ENCODE data around the gene TMPRSS3.

Gene TMPRSS3

DNA sequence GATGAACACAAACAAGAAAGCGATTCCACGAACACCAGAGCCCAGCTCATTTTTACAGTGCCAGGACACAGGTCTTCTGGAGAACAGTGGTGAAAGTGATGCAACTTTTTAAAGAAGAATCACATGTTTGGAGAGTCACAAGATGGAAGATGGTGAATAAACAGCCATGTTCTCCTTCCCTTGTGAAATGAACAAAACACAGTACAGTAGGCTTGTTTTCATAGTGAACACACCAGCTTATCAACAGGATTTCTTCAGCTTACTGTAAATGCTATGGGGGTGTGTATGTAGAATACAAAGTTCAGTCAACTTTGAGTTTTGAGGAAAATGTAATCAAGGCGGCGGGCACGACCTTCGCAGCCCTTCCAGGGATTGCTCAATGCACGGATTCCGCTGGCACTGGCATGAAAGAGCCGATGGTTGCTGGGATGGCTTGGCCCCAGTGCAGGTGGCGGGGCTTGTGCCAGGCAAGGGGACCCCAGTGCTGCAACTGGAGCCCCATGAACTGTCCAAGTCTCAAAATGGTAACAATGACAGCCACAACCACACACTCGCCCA lies 9.7 kb downstream of the TMPRSS3 start:
- no peak overlapping the region for H3K4me3 ChIP-seq (ENCODE audit: low read depth, low read length)
- TF ChIP-seq, protein P1, sequence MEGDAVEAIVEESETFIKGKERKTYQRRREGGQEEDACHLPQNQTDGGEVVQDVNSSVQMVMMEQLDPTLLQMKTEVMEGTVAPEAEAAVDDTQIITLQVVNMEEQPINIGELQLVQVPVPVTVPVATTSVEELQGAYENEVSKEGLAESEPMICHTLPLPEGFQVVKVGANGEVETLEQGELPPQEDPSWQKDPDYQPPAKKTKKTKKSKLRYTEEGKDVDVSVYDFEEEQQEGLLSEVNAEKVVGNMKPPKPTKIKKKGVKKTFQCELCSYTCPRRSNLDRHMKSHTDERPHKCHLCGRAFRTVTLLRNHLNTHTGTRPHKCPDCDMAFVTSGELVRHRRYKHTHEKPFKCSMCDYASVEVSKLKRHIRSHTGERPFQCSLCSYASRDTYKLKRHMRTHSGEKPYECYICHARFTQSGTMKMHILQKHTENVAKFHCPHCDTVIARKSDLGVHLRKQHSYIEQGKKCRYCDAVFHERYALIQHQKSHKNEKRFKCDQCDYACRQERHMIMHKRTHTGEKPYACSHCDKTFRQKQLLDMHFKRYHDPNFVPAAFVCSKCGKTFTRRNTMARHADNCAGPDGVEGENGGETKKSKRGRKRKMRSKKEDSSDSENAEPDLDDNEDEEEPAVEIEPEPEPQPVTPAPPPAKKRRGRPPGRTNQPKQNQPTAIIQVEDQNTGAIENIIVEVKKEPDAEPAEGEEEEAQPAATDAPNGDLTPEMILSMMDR (IDR thresholded peaks at IDR 0.05; ENCODE audit: insufficient read depth, low read depth, low read length, missing control alignments), result no peak
- DNase-seq (ENCODE audit: low read depth), result no peak

DNA sequence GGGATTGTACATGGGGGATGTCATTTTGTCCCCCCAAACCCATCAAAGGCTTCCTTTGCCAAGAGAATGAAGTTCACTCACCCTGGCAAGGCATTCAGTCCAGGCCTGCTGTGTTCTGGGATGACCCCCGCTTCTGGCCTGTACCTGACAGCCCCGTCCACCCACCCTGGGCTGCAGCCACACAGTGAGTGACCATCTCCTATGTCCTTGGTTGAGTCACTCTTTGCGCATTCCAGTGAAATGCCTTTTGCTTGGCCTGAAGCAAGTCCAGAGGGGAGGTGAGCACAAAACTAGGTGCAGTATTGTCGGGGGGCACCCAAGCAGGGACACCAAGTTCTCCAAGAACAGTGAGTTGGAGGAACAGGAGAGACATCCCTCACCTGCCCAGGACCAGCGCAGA lies 10.2 kb downstream of the TMPRSS3 start:
- no peak for DNase-seq (ENCODE audit: low read depth)
- H3K4me3 ChIP-seq (ENCODE audit: low read depth, low read length), result no peak overlapping the region
- TF ChIP-seq, protein P1 (IDR thresholded peaks at IDR 0.05; ENCODE audit: insufficient read depth, low read depth, low read length, missing control alignments), result no peak

DNA sequence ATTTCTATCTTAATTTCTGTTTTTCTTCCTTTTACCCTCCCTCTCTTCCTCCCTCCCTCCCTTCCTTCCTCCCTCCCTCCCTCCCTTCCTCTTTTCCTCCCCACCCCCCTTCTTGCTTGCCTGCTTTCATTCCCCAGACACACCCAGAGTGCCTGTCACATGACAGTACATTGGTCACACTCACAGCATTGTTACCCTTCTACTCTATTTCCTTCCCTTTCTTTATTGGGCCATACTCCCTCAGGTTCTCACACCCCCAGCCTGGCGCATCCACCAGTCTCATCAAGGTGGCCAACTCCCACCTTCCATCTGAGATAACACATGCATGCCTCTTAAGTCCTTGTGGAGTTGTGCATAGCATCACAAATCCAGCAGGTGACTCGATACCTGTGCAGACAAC lies 10.9 kb downstream of the TMPRSS3 start:
- TF ChIP-seq, protein P1 (IDR thresholded peaks at IDR 0.05; ENCODE audit: insufficient read depth, low read depth, low read length, missing control alignments), result no peak
- DNase-seq (ENCODE audit: low read depth), result no peak
- no peak overlapping the region for H3K4me3 ChIP-seq (ENCODE audit: low read depth, low read length)

DNA sequence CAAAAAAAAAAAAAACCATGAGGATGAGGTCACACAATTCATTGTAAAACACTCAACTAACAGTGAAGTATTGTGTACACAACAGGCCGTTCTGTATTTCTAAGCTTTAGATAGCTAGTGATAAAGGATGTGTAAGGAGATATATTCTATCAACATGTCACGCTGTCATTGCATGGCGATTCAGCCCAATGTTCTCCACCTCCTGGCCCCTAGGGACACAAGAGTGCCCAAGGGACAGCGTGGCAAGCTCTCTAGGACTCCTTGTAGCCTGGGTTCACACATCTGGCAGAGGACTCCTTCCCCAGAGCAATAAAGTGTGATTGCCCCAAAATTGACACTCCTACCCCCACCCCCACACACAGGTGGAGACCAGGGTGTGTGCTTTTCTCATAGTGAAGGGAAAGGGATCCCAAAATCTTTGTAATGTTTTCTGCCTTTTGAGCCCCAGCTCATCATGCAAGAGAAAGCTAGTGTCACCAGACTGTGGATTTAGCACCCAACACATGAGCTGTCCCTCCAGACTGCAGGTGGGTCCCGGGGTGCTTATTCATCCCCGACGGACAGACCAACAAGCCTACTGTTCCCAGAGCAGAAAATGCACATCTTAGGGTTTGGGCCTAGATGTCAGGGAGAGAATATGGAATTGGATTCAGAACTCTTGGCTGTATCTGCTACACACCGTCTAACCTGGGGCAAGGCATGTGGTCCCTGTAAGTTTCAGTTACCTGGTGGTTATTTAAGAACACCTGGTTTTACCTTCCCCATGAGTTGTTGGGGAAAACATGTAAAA lies 11.5 kb downstream of the TMPRSS3 start:
- H3K4me3 ChIP-seq (ENCODE audit: low read depth, low read length), result no peak overlapping the region
- no peak for DNase-seq (ENCODE audit: low read depth)
- TF ChIP-seq, protein P1 (IDR thresholded peaks at IDR 0.05; ENCODE audit: insufficient read depth, low read depth, low read length, missing control alignments), result no peak

DNA sequence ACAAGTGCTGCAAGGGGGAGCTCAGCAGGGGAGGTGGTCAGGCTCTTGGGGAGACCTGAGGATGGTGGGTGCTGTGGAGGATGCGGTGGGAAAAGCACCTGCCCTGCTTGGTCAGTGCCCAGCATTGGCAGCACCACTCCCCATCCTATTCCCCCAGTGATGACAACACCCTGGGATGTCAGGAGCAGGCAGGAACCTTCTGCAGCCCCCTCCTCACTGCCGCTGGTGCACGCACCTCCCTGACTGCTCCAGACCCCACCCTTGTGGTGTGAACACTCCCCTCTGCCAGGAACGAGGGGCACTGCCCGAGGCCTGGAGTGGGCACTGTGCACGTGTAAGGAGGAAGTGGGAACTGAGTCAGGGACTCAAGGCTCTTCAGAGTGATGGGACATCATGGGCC lies 12.5 kb downstream of the TMPRSS3 start:
- H3K4me3 ChIP-seq (ENCODE audit: low read depth, low read length), result no peak overlapping the region
- TF ChIP-seq, protein P1 (IDR thresholded peaks at IDR 0.05; ENCODE audit: insufficient read depth, low read depth, low read length, missing control alignments), result no peak
- DNase-seq (ENCODE audit: low read depth), result no peak

DNA sequence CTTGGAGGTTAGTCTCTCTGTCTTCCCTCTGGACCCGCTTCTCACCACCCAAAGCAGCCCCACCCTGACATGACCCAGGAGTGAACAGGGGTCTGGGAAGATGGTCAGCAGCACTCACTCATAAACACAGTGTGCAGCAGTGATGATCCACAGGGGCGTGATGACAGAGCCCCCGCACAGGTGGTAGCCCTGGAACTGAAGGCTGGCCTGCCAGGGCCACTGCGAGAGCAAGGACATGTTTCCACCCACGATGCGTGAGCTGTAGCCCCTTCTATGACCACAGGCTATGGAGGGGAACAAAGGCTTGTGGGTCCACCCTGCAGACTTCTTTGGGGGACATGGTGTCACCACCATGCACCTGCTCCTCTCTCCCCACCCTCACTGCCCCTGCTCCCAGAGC lies 12.9 kb downstream of the TMPRSS3 start:
- TF ChIP-seq, protein P1 (IDR thresholded peaks at IDR 0.05; ENCODE audit: insufficient read depth, low read depth, low read length, missing control alignments), result no peak
- H3K4me3 ChIP-seq (ENCODE audit: low read depth, low read length), result no peak overlapping the region
- no peak for DNase-seq (ENCODE audit: low read depth)
